AG09309 (cell line): ENCODE data around the gene IFNE.

Experiments
- DNase-seq: peaks from one replicate; pipeline ENCODE4 v3.0.0-alpha.2; 2010; ENCODE audit warnings: low read depth
- H3K4me3 ChIP-seq: 2 replicates; pipeline ENCODE4 v1.5.1; 2011; ENCODE audit warnings: mild to moderate bottlenecking, low read depth, low read length, moderate library complexity; ENCODE audit not compliant: control insufficient read depth
- TF ChIP-seq, protein P1 (sequence below): IDR thresholded peaks from 2 replicates; pipeline ENCODE4 v1.5.1; 2011; ENCODE audit warnings: mild to moderate bottlenecking, low read depth, low read length, inconsistent platforms; ENCODE audit not compliant: insufficient read depth, control insufficient read depth; ENCODE audit errors: missing control alignments

Gene IFNE

DNA sequence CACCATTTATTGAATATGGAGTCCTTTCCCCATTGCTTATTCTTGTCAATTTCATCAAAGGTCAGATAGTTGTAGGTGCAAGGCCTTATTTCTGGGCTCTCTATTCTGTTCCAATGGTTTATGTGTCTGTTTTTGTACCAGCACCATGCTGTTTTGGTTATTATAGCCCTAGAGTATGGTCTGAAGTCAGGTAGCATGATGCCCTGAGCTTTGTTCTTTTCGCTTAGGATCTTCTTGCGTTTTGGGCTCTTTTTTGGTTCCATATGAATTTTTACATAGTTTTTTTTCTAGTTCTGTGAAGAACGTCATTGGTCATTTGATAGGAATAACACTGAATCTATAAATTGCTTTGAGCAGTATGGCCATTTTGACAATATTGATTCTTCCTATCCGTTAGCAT is 40.2 kb upstream of the IFNE start:
- H3K4me3 ChIP-seq, result no peak overlapping the region
- TF ChIP-seq, protein P1, sequence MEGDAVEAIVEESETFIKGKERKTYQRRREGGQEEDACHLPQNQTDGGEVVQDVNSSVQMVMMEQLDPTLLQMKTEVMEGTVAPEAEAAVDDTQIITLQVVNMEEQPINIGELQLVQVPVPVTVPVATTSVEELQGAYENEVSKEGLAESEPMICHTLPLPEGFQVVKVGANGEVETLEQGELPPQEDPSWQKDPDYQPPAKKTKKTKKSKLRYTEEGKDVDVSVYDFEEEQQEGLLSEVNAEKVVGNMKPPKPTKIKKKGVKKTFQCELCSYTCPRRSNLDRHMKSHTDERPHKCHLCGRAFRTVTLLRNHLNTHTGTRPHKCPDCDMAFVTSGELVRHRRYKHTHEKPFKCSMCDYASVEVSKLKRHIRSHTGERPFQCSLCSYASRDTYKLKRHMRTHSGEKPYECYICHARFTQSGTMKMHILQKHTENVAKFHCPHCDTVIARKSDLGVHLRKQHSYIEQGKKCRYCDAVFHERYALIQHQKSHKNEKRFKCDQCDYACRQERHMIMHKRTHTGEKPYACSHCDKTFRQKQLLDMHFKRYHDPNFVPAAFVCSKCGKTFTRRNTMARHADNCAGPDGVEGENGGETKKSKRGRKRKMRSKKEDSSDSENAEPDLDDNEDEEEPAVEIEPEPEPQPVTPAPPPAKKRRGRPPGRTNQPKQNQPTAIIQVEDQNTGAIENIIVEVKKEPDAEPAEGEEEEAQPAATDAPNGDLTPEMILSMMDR, result no peak
- no peak for DNase-seq

DNA sequence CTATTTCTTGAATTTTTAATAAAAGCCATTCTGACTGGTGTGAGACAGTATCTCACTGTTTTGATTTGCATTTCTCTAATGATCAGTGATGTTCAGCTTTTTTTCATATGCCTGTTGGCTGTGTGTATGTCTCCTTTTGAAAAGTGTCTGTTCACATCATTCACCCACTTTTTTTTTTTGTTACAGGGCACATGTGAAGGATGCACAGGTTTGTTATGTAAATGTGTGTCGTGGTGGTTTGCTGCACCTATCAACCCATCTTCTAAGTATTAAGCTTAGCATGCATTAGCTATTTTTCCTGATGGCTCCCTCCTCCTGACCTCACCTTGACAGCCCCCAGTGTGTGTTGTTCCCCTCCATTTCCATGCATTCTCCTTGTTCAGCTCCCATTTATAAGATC is 39.3 kb upstream of the IFNE start:
- DNase-seq, result no peak
- TF ChIP-seq, protein P1, result no peak
- H3K4me3 ChIP-seq, result no peak overlapping the region

DNA sequence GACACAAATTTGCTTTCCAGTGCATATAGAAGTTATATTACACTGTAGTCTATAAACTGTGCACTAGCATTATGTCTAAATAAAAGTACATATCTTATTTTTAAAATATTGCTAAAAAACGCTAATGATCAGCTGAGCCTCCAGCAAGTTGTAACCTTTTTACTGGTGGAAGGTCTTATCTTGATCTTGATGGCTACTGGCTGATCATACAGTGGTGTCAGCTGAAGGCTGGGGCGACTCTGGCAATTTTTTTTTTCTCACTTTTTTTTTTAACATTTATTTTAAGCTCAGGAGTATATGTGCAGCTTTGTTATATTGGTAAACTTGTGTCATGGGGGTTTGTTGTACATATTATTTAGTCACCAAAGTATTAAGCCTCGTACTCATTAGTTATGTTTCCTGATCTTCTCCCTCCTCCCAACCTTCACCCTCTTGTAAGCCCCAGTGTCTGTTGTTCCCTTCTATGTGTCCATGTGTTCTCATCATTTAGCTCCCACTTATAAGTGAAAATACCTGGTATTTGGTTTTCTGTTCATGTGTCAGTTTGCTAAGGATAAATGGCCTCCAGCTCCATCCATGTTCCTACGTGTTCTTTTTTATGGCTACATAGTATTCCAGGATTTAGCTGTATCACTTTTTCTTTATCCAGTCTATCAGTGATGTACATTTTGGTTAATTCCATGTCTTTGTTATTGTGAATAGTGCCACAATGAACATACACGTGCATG is 38.6 kb upstream of the IFNE start:
- TF ChIP-seq, protein P1, result no peak
- no peak for DNase-seq
- no peak overlapping the region for H3K4me3 ChIP-seq

DNA sequence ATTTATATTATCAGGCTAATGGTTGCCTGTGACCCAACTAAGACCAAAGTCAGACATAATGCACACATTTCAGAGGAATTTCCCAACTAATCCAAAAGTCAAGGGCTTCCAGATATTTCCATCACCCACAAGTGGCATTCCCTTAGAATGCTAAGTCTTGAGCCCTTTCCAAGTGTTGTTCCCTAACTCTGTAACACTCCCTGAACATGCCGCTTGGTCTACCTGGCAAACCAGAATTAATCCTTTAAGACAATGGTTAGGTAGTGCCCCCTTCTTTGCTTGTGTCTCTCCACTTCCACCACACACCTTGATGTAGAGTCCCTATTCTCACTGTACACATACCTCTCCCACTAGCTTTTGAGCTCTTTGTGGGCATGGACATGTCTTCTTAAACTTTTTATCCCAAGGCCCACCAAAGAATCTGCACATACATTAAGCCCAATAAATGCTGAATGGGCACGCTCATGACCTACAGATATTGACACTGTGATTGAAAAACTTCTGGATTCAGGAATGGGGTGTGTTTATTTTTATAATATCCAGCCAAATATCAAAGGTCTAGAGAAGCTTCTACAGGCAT is 37.8 kb upstream of the IFNE start:
- TF ChIP-seq, protein P1, result no peak
- no peak for DNase-seq
- no peak overlapping the region for H3K4me3 ChIP-seq

DNA sequence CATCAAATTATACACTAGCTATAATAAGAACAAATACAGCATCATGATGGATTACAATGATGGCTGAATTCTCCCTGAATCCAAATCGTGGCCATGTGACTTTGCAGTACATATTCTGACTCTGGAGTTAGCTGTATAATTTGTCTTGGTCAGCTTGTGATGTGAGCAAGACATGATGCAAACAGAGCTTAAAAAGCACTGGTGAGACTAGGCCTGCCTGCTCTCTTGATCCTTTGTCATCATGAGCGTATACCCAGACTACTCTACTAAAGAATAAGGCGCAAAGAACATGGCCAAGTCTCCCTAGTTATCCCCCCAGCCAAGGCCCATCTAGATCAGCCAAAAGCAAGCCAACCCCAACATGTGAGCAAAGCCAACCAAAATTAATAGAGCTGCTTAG is 34.7 kb upstream of the IFNE start:
- TF ChIP-seq, protein P1, result no peak

DNA sequence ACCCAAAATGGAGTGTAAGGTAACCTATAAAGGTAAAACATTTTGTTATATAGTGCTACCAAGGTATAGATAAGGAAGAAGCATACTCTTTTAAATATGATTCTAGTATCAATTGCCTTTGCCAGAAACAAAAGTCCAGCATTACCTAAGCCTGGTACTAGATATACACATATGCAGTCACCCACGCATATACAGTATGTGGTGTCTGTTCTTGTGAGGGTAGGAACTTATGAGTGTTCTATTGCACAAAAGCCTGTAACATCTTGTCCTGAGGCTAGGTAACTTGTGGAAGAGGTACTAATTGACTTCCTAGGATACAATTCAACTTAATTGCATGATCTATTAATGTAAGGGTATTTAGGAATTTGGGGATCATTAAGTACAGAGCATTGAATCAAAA is 31.3 kb upstream of the IFNE start:
- DNase-seq, result no peak
- TF ChIP-seq, protein P1, result no peak
- no peak overlapping the region for H3K4me3 ChIP-seq

More for the DNA sequence above, 34.7 kb upstream of the IFNE start:
- no peak for DNase-seq
- H3K4me3 ChIP-seq, result no peak overlapping the region
